ENCODE measurements around the gene PHC2. TPM values are rescaled to one million over a fixed set of nuclear protein-coding genes. Genes with fewer than 3 reads are reported as not detected.
A peak's percentile ranks its signal among the peaks of the same experiment; 100 is the strongest.

Gene PHC2
- total RNA-seq, 1 donor from 2014 or later = 91.5 TPM

- peak; percentile 39 for DNase-seq (ENCODE audit: low spot score)
- Mint-ChIP-seq H3K4me3 (ENCODE audit: unreplicated experiment) (no peak overlapping the region), H3K27me3 (ENCODE audit: low read depth) (no peaks in the 10 kb centered on the region), H3K4me1 (ENCODE audit: low read depth) (peaks cover 15% of the 10 kb centered on the region), H3K27ac (ENCODE audit: unreplicated experiment) (no peak overlapping the region), H3K9me3 (ENCODE audit: low read depth) (no peaks in the 10 kb centered on the region), H3K36me3 (ENCODE audit: low read depth) (peaks cover 8% of the 10 kb centered on the region)
- TF ChIP-seq CTCF (IDR thresholded peaks at IDR 0.05) = no peak
Measured at GRCh38 chr1:33317354-33317753, 113.5 kb downstream of the PHC2 start.

GRCh38 chr1:33316601-33317000, 114.3 kb downstream of the PHC2 start:
- no peaks in the 10 kb centered on the region for H3K27me3 Mint-ChIP-seq (ENCODE audit: low read depth)
- peaks cover 6% of the 10 kb centered on the region for H3K36me3 Mint-ChIP-seq (ENCODE audit: low read depth)
- H3K9me3 Mint-ChIP-seq (ENCODE audit: low read depth) = no peaks in the 10 kb centered on the region
- no peak overlapping the region for H3K4me3 Mint-ChIP-seq (ENCODE audit: unreplicated experiment)
- H3K27ac Mint-ChIP-seq (ENCODE audit: unreplicated experiment) = no peak overlapping the region
- H3K4me1 Mint-ChIP-seq (ENCODE audit: low read depth) = peaks cover 15% of the 10 kb centered on the region
- TF ChIP-seq CTCF (IDR thresholded peaks at IDR 0.05) = no peak
- DNase-seq (ENCODE audit: low spot score) = peak; percentile 62

GRCh38 chr1:33314416-33314815, 116.5 kb downstream of the PHC2 start:
- Mint-ChIP-seq H3K4me3 (ENCODE audit: unreplicated experiment) (no peak overlapping the region), H3K27ac (ENCODE audit: unreplicated experiment) (no peak overlapping the region), H3K9me3 (ENCODE audit: low read depth) (no peaks in the 10 kb centered on the region), H3K27me3 (ENCODE audit: low read depth) (no peaks in the 10 kb centered on the region), H3K4me1 (ENCODE audit: low read depth) (peaks cover 15% of the 10 kb centered on the region), H3K36me3 (ENCODE audit: low read depth) (peaks cover 6% of the 10 kb centered on the region)
- DNase-seq (ENCODE audit: low spot score) = peak; percentile 71
- no peak for TF ChIP-seq CTCF (IDR thresholded peaks at IDR 0.05)

- Mint-ChIP-seq H3K4me1 (ENCODE audit: low read depth) (peaks cover 4% of the 10 kb centered on the region), H3K36me3 (ENCODE audit: low read depth) (peaks cover 6% of the 10 kb centered on the region), H3K4me3 (ENCODE audit: unreplicated experiment) (no peak overlapping the region), H3K9me3 (ENCODE audit: low read depth) (no peaks in the 10 kb centered on the region), H3K27ac (ENCODE audit: unreplicated experiment) (no peak overlapping the region), H3K27me3 (ENCODE audit: low read depth) (no peaks in the 10 kb centered on the region)
- TF ChIP-seq CTCF (IDR thresholded peaks at IDR 0.05) = no peak
- DNase-seq (ENCODE audit: low spot score) = no peak
Measured at GRCh38 chr1:33312413-33312749, 118.5 kb downstream of the PHC2 start.

GRCh38 chr1:33311706-33312412, 119.0 kb downstream of the PHC2 start:
- Mint-ChIP-seq H3K4me1 (ENCODE audit: low read depth) (peaks cover 4% of the 10 kb centered on the region), H3K9me3 (ENCODE audit: low read depth) (no peaks in the 10 kb centered on the region), H3K27me3 (ENCODE audit: low read depth) (no peaks in the 10 kb centered on the region), H3K36me3 (ENCODE audit: low read depth) (peaks cover 6% of the 10 kb centered on the region), H3K27ac (ENCODE audit: unreplicated experiment) (peak overlapping the region; percentile 10), H3K4me3 (ENCODE audit: unreplicated experiment) (no peak overlapping the region)
- DNase-seq (ENCODE audit: low spot score) = peak; percentile 69
- no peak for TF ChIP-seq CTCF (IDR thresholded peaks at IDR 0.05)

All from chondrocyte (in vitro differentiated cells).